HG03196 (cell line): ENCODE measurements around the gene APRT.
"Not testable (repeated sequence)": the region's sequence is repeated elsewhere in the genome, so short reads cannot be mapped to it uniquely, and the experiment has no call there.

Experiments
- ATAC-seq: cut with Tn5 transposase; IDR thresholded peaks from one replicate; pipeline ENCODE4 v1.9.1; 2021; ENCODE audit not compliant: unreplicated experiment

Gene APRT

GRCh38 chr16:88790312-88791211, 21.2 kb downstream of the APRT start:
- ATAC-seq = no peak

- ATAC-seq = no peak
Measured at GRCh38 chr16:88789594-88789993, 22.1 kb downstream of the APRT start.

- not testable (repeated sequence) for ATAC-seq
Measured at GRCh38 chr16:88788749-88789148, 23.0 kb downstream of the APRT start.

GRCh38 chr16:88787579-88788314, 24.0 kb downstream of the APRT start:
- no peak for ATAC-seq

GRCh38 chr16:88785106-88785924, 26.4 kb downstream of the APRT start, which contains the start of gene PIEZO1:
Gene PIEZO1 (minus strand): TSS chr16:88785220. CDS start chr16:88784964, 256 bp downstream.
- no peak for ATAC-seq

GRCh38 chr16:88784856-88785105, 26.9 kb downstream of the APRT start:
- no peak for ATAC-seq

- ATAC-seq = no peak
Measured at GRCh38 chr16:88784074-88784855, 27.5 kb downstream of the APRT start.

- ATAC-seq = no peak
Measured at GRCh38 chr16:88783391-88784073, 28.2 kb downstream of the APRT start.

GRCh38 chr16:88782454-88783390, 29.0 kb downstream of the APRT start:
- no peak for ATAC-seq

GRCh38 chr16:88781140-88782077, 30.3 kb downstream of the APRT start:
- ATAC-seq = peak; percentile 39

- ATAC-seq = no peak
Measured at GRCh38 chr16:88780142-88781062, 31.3 kb downstream of the APRT start.

- no peak for ATAC-seq
Measured at GRCh38 chr16:88779406-88780141, 32.2 kb downstream of the APRT start.

- ATAC-seq = no peak
Measured at GRCh38 chr16:88778541-88779065, 33.1 kb downstream of the APRT start.

- ATAC-seq = no peak
Measured at GRCh38 chr16:88778271-88778525, 33.5 kb downstream of the APRT start.

- ATAC-seq = no peak
Measured at GRCh38 chr16:88777471-88778270, 34.1 kb downstream of the APRT start.
